Measurements from ENCODE around the gene OR2AE1.

Gene OR2AE1

DNA sequence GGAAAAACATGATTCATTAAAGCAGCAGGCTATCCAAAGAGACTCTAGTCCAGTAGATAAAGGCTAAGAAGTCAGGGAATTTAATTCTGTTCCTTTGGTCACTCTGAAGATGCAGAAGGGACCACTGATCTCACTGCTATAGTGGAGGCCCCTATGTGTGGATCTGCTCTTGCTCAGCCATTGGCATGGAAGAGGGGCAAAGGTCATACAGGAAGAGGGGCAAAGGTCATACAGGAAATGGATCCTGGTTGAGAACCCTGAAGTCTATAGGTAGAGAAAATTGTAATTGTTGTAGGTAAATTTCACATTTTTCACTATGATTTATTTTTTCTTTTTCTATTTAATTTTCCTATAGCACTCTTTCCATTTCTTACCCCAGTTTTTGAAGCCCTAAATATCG lies 21.6 kb downstream of the OR2AE1 start:
- no peak for DNase-seq

DNA sequence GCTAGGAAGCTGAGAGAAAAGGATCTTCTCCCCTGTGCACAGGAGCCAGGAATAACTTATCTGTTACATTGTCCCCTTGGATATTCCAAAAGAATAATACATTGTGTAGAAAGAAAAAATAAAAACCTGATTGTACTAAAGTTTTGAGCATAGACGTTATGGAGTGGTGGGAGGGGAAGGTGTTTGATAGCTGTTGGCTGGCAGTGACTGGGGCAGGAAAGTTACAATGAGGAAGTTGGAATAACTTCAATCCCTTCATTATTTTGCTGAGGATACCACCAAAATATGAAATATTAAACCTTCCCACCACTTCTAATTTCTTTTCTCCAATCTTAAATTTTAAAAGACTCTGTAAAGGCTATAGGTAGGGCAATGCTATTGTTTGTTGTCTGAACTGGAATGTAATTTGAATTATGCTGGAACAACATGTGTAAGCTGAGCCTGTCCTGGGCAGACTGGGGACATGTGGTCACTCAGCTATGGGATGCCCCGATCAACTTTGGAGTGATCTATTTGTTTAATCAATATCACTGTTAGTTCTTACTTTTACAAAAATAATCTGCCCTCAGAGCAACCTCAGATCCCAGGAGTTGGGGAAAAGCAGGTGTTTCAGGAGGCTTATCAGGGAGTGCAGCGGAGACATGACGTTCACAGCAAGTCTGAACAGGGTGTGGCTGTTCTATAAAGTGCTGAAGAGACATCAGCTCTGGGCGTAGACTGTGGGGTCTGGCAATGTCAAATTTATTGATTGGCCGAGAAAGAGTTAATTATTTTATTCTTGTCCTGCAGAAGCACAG lies 28.2 kb downstream of the OR2AE1 start:
- DNase-seq: no peak

DNA sequence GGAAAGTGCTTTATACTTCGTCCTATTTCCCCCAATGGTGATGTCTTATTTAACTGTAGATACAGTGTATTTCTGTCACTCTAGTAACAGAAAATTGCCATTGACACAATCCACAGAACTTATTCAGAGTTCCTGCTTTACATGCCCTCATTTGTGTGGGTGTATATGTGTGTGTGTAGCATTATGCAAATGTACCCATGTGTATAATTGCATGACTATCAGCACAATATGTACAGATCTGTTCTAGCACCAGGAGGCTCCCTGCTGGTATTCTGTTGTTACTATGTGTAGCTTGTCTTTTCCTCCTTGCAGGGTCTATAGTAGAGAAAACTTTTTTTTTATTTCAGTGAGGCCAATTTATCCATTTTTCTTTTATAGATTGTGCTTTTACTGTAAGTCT lies 32.5 kb downstream of the OR2AE1 start:
- no peak for DNase-seq

DNA sequence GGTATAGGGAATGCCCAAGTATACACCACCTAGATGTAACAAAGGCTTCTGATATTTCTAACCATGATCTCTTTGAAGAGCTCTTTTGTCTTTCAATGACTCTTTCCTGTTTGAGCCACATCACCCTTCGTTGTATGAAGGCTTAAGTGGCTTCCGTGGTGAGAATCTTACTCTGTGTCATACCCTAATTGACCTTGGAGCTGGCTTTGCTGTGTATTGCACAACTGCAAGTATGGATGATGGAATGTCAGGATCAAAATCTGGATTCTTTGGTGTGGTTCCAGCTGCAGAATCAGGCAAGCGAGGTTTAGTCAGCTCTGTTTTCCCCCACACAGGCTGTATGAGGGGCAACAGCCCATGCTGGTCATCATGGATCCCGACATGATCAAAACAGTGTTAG lies 33.0 kb downstream of the OR2AE1 start:
- DNase-seq: no peak

DNA sequence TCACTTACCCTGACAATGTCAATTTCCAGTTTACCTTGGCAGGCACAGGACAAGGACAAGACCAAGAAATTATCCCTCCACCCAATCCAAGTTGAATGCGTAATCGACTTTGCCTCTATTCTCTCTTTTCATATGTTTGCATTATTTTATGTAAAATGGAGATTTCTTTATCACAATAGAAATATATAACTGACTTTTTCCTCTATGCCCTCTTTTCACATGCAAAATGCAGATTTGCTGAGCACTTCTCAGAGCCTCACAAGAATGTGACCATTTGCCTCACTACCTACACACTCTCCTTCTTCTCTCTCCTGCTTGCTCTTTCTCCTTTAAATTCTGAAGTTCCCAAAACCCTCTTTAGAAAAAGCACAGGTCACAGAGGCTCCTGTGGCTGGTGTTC lies 33.9 kb downstream of the OR2AE1 start:
- no peak for DNase-seq

DNA sequence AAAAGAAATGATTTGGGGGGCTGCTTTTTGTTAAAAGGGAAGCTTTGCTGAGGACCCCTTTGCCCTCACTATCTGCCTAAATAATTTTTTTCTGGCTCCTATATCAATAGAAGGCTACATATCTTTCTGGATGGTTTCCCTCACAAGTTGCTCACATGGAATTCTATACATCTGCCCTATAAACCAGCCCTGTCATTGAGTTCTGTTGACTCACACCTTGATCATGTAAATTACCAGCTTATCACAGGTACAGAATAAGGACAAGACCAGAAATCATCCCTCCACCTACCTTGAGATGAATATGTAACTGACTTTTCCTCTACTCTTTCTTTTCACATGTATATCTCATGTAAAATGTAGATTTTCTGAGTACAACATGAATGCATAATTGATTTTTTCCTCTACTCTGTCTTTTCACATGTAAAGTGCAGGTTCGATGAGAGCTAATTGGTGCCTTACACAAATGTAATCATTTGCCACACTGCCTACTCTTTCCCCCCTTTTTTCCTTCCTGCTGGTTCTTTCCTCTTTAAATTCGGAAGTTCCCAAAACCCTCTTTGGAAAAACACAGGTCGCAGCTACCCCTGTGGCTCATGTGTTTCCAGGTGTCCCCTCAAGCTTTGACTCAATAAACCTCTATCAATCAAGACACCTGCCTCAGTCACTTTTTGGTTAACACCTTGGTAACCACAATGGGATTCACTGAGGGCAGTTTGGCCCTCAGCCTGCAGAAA lies 36.5 kb downstream of the OR2AE1 start:
- no peak for DNase-seq

DNA sequence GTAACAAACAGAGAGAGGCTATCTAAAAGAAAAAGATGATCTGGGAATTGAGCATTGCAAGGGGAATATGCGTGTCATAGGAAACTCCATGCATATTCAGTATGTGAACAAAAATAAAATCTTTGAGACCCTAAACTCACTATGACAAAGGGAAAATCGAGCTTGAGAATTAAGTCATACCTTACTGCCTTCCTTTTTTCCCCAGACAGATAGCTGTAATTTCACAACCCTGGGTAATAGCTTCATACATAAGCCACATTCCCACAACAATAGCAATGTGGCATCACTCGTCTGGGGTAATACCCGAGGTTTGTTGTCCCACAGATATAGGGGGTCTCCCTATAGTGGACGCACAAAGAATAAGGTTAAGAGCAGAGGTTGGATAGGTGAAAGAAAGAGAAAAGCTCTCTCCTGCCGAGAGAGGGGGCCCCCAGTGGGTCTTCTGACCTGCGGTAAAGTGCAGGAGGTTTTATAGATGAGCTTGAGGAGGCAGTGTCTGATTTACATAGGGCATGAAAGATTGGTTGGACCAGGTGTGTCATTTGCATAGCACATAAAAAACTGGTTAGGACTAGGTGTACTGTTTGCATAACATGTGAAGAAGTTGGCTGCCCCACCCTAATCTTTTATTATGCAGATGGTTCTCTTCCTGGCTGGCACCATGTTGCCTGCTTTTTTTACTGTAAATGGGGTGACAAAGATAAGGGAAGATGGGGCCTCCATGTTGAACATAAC lies 37.4 kb downstream of the OR2AE1 start:
- no peak for DNase-seq

DNA sequence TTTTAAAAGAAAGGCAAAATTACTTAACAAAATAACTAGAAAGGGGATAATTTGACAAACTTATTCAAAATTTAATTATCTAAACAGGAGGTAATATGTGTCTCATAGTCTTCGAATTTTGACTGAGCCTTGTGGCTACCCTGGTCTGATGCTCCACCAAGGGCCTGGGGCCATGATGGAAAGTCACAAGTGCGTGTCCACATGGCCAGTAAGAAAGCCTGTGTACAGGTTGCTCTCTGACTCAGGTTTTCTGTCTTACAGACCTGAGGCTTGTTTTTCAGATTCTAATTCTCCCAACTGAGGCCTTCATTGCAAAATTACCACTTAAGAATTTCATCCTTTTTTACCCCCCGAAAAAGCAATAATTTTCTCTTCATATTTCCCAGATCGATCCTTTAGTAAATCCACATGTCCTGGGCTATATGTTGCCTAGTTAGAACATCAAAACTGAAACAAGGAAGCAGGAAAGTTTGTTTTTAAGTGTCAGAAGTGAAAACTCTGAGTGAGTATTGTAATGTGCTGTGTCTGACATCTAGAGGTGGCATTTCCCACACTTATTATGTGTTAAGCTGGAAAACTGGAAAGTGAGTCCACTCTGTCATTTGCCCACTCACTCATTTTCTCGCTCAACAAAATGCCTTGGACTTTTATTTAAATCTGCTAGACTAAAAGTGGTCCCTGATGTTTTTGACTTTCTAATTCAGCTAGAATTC lies 39.0 kb downstream of the OR2AE1 start:
- no peak for DNase-seq

DNA sequence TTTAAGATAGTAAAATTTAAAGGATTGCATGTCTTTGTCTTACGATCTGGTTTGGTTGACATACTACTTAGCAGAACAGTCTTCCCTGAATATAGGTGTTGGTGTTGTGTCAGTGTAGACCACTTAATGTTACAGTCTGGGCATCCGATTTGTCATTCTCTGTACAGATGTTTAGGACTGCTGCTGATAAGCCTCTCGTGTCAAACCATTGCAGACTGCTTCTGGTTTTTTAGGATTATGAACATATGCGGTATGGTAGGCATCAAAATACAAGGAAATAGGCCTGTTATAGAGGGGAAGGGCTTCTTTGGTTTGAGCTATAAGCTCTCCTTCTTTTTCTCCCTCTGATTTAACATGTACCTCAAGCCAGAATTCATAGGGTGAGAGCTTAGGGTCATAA lies 41.6 kb downstream of the OR2AE1 start:
- DNase-seq: no peak

DNA sequence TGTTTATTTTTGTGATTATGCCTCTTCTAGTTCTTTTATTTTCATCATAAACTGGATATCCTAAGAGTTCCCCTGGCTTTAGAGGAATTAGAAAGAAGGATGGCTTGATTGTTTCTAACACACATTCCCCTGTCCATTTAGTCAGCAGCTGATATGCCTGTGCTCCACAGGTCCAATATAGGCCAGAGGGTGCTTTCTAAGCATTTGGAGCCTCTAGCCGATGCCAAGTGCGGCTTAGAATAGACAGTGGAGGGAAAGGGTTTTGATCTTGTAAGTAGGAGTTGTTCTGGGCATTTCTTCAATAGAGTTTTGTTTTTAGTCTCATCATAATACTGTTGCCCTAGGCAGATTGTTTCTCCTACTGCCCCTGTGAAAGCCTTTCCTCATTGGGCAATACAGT lies 42.5 kb downstream of the OR2AE1 start:
- DNase-seq: no peak

DNA sequence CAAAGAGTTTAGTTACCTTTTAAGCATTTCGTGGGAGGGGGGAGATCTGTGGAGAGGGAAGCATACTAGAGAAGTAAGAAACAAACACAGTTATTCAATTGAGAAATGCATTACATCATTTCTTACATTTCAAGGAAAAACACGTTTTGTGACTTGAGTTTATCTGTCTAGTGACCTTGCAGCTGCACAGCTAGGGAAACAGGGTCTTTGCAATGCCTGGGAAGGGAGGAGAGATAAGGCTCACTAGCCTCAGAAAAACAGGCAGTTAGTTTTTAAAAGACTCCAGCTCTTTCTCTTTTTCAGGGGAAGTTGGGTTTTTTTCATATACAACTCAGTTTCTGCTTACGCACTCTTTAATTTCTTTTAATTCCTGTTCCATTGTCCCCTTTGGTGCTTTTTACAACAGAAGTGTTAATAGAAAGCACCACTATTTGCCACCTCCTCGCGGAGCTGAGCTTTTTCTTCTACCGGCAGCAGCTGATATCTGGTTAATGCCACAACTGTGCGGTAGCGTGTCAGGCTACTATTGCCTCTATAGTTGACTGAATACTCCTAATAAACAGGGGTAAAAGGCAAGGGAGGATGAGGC lies 43.5 kb downstream of the OR2AE1 start:
- DNase-seq: no peak

DNA sequence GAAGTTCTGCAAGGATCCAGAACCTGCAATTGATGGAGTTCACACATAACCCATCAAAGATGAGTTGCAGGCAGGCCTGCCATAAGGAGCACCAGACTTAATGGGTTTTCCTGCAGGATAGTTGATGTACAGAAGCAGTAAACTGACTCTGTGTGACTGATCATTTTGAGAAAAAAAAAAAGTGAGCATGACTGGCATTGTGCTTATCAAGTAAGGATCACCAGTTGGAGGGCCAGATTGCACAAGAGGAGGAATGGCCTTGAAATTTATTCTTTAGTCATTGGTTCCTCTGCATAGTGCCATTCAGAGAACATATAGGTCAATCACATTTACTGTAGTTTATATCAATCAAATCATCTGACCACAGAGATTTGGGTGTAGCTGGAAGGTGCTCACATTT lies 45.2 kb downstream of the OR2AE1 start:
- no peak for DNase-seq

DNA sequence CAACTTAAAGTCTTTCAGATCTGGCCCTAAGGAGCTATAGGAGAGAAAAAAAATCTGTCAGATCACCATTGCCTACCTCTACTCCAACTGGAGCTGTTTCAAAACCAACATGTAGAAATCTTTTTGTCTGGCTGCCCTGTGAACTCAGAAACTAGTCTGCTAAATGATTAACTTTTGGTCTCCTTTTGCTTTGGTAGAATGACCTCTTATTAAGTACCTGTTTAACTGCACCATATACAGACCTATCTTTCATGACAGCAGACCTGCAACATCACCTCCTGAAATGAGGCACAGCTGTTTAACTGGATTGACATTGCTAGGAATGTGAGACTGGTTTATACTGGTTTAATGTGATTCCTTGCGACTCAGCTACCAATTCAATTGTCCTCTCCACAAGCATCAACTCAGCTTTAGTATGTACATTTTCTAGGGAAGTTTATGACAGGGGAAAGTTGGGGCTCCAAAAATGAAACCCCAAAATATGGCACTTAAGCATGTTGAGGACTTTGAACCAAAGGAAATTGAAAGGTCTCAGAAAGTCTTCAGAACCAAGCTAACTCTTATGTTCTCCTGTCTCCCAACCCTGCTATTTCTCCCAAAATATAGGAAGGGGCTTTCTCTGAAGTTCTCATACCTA lies 47.2 kb downstream of the OR2AE1 start:
- no peak for DNase-seq

DNA sequence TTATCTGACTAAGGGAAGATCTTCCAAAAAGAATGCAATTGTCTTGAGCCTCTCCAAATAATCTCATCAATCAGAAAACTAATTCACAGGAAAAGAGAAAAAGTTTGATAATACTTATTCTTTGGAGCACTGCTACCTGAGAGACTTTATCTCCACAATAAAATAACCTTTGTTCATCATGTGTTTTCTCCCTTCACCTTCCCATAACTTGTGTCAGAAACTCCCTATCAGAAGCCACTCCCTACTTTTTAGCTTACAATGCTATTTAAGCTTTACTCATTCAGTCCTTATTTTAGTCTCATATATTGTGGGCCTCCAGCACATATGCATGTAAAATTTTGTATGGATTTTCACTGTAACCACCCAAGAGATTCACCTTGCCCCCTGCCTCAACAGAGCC lies 48.0 kb downstream of the OR2AE1 start:
- DNase-seq: no peak

DNA sequence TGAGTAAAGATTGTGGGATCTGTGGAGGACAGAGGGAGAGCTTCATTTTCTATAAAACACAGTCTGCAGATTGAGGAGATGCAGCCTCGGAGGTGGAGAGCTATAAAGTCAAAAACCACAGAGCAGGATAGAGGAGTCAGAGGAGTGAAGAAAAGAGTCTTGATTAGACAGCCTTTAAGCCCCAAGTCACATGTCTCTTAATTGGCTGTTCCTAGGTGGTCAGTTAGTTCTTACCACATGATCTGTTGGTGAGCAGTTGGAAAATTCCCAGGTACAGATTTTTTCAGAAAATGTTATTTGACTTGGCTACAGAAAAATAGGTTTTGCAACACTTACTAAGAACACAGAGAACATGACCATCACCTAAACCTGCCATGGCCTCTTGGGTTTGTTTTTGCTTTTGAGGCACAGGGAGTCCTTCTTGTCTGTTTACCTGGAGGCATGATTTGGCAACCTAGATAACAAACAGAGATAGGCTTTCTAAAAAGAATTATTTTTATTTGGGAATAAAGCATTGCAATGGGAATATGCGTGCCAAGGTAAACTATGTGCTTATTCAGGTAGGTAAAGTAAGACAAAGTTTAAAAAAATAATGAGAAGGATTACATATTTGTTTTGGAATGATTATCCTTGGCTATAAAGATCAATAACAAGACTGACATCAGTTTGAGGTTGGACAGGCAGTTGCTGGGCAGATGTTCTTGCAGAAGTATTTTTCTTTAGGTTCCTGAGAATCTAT lies 49.6 kb downstream of the OR2AE1 start:
- no peak for DNase-seq

All from activated naive CD4-positive, alpha-beta T cell treated with Interleukin-2 at 50 U/mL for 16 hours (primary cell).